OCI-LY7 (cell line): ENCODE data around the gene PFDN4.

Experiments used
- CTCF ChIP-seq: fragments of 200-600 bp; sonication (generic); conservative IDR thresholded peaks from 2 replicates; pipeline ENCODE4 v1.5.1; 2014; ENCODE audit warnings: mild to moderate bottlenecking, antibody characterized with exemption, low read length, moderate library complexity, mixed read lengths
- EZH2phosphoT487 ChIP-seq: fragments of 200-600 bp; sonication (generic); IDR thresholded peaks from 2 replicates; pipeline ENCODE4 v1.6.1; 2018; ENCODE audit warnings: low read depth, borderline replicate concordance, mild to moderate bottlenecking, mixed run types, antibody characterized with exemption, low read length, moderate library complexity, mixed read lengths

- TF ChIP-seq CTCF (no peak), EZH2phosphoT487 (no peak)
Measured at GRCh38 chr20:54158226-54158625, 49.7 kb upstream of the PFDN4 start.
